Measurements from ENCODE around the gene SMIM35.

Gene SMIM35

GRCh38 chr11:118105657-118106305, 19.0 kb upstream of the SMIM35 start:
- H3K9ac ChIP-seq (ENCODE audit: low read length): no peak overlapping the region
- no peaks in the 10 kb centered on the region for H3K9me2 ChIP-seq (ENCODE audit: low read depth, low read length)
- no peaks in the 10 kb centered on the region for H3K36me3 ChIP-seq (ENCODE audit: insufficient read depth, low read length)
- no peaks in the 10 kb centered on the region for H4K20me1 ChIP-seq (ENCODE audit: insufficient read depth, low read length)
- no peaks in the 10 kb centered on the region for H3K9me3 ChIP-seq (ENCODE audit: low read length)
- no peaks in the 10 kb centered on the region; the same call in 1 of the 2 replicates for H3K27me3 ChIP-seq (ENCODE audit: insufficient read depth, low read length)
- H3K4me1 ChIP-seq (ENCODE audit: insufficient read depth, low read length, severe bottlenecking): no peaks in the 10 kb centered on the region
- no peaks in the 10 kb centered on the region for H3K79me2 ChIP-seq (ENCODE audit: insufficient read depth, low read length)
- no peak overlapping the region for H2AFZ ChIP-seq (ENCODE audit: low read length)
- H3F3A ChIP-seq (ENCODE audit: insufficient read depth, low read length): no peaks in the 10 kb centered on the region
- H3K4me2 ChIP-seq (ENCODE audit: low read length): no peak overlapping the region
- TF ChIP-seq CTCF (IDR thresholded peaks at IDR 0.05; ENCODE audit: low read length) (no peak), EZH2 (IDR thresholded peaks at IDR 0.05; ENCODE audit: borderline replicate concordance, low read length) (no peak)
- no peak overlapping the region for H3K27ac ChIP-seq (ENCODE audit: low read depth, low read length, poor library complexity, severe bottlenecking)
- no peak overlapping the region for H3K4me3 ChIP-seq (ENCODE audit: low read depth, low read length, poor library complexity, severe bottlenecking)

- Histone ChIP-seq H3K4me3 (ENCODE audit: low read depth, low read length, poor library complexity, severe bottlenecking) (no peak overlapping the region), H3F3A (ENCODE audit: insufficient read depth, low read length) (no peaks in the 10 kb centered on the region), H4K20me1 (ENCODE audit: insufficient read depth, low read length) (no peaks in the 10 kb centered on the region), H2AFZ (ENCODE audit: low read length) (no peak overlapping the region), H3K27ac (ENCODE audit: low read depth, low read length, poor library complexity, severe bottlenecking) (no peak overlapping the region), H3K36me3 (ENCODE audit: insufficient read depth, low read length) (no peaks in the 10 kb centered on the region), H3K27me3 (ENCODE audit: insufficient read depth, low read length) (no peaks in the 10 kb centered on the region; the same call in 1 of the 2 replicates), H3K4me2 (ENCODE audit: low read length) (no peak overlapping the region), H3K9me2 (ENCODE audit: low read depth, low read length) (no peaks in the 10 kb centered on the region), H3K9ac (ENCODE audit: low read length) (no peak overlapping the region), H3K9me3 (ENCODE audit: low read length) (no peaks in the 10 kb centered on the region), H3K4me1 (ENCODE audit: insufficient read depth, low read length, severe bottlenecking) (no peaks in the 10 kb centered on the region), H3K79me2 (ENCODE audit: insufficient read depth, low read length) (no peaks in the 10 kb centered on the region)
- TF ChIP-seq CTCF (IDR thresholded peaks at IDR 0.05; ENCODE audit: low read length): no peak
- no peak for TF ChIP-seq EZH2 (IDR thresholded peaks at IDR 0.05; ENCODE audit: borderline replicate concordance, low read length)
Measured at GRCh38 chr11:118104491-118104890, 17.7 kb upstream of the SMIM35 start.

GRCh38 chr11:118102721-118103261, 16.0 kb upstream of the SMIM35 start:
- Histone ChIP-seq H3K4me2 (ENCODE audit: low read length) (no peak overlapping the region), H3F3A (ENCODE audit: insufficient read depth, low read length) (no peaks in the 10 kb centered on the region), H3K36me3 (ENCODE audit: insufficient read depth, low read length) (no peaks in the 10 kb centered on the region), H2AFZ (ENCODE audit: low read length) (no peak overlapping the region), H3K27ac (ENCODE audit: low read depth, low read length, poor library complexity, severe bottlenecking) (no peak overlapping the region), H3K4me3 (ENCODE audit: low read depth, low read length, poor library complexity, severe bottlenecking) (no peak overlapping the region), H3K9me3 (ENCODE audit: low read length) (no peaks in the 10 kb centered on the region), H3K79me2 (ENCODE audit: insufficient read depth, low read length) (no peaks in the 10 kb centered on the region), H3K4me1 (ENCODE audit: insufficient read depth, low read length, severe bottlenecking) (no peaks in the 10 kb centered on the region), H3K27me3 (ENCODE audit: insufficient read depth, low read length) (peaks cover 4% of the 10 kb centered on the region; the same call in 1 of the 2 replicates), H3K9me2 (ENCODE audit: low read depth, low read length) (no peaks in the 10 kb centered on the region), H4K20me1 (ENCODE audit: insufficient read depth, low read length) (no peaks in the 10 kb centered on the region), H3K9ac (ENCODE audit: low read length) (no peak overlapping the region)
- no peak for TF ChIP-seq CTCF (IDR thresholded peaks at IDR 0.05; ENCODE audit: low read length)
- TF ChIP-seq EZH2 (IDR thresholded peaks at IDR 0.05; ENCODE audit: borderline replicate concordance, low read length): no peak
